ENCODE data around the gene VWA5B1.
"Not testable (repeated sequence)": the region's sequence is repeated elsewhere in the genome, so short reads cannot be mapped to it uniquely, and the experiment has no call there.

Gene VWA5B1, protein sequence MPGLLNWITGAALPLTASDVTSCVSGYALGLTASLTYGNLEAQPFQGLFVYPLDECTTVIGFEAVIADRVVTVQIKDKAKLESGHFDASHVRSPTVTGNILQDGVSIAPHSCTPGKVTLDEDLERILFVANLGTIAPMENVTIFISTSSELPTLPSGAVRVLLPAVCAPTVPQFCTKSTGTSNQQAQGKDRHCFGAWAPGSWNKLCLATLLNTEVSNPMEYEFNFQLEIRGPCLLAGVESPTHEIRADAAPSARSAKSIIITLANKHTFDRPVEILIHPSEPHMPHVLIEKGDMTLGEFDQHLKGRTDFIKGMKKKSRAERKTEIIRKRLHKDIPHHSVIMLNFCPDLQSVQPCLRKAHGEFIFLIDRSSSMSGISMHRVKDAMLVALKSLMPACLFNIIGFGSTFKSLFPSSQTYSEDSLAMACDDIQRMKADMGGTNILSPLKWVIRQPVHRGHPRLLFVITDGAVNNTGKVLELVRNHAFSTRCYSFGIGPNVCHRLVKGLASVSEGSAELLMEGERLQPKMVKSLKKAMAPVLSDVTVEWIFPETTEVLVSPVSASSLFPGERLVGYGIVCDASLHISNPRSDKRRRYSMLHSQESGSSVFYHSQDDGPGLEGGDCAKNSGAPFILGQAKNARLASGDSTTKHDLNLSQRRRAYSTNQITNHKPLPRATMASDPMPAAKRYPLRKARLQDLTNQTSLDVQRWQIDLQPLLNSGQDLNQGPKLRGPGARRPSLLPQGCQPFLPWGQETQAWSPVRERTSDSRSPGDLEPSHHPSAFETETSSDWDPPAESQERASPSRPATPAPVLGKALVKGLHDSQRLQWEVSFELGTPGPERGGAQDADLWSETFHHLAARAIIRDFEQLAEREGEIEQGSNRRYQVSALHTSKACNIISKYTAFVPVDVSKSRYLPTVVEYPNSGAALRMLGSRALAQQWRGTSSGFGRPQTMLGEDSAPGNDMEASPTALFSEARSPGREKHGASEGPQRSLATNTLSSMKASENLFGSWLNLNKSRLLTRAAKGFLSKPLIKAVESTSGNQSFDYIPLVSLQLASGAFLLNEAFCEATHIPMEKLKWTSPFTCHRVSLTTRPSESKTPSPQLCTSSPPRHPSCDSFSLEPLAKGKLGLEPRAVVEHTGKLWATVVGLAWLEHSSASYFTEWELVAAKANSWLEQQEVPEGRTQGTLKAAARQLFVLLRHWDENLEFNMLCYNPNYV
- total RNA-seq = 0 to 0.58 (median 0.16) reads per million in 3 experiments

- no peak for DNase-seq
Measured at GRCh38 chr1:20290624-20291597, at the start of gene VWA5B1. TSS of gene VWA5B1 (plus strand) at chr1:20290875. CDS start at chr1:20310602, 19,727 bp downstream.

DNA sequence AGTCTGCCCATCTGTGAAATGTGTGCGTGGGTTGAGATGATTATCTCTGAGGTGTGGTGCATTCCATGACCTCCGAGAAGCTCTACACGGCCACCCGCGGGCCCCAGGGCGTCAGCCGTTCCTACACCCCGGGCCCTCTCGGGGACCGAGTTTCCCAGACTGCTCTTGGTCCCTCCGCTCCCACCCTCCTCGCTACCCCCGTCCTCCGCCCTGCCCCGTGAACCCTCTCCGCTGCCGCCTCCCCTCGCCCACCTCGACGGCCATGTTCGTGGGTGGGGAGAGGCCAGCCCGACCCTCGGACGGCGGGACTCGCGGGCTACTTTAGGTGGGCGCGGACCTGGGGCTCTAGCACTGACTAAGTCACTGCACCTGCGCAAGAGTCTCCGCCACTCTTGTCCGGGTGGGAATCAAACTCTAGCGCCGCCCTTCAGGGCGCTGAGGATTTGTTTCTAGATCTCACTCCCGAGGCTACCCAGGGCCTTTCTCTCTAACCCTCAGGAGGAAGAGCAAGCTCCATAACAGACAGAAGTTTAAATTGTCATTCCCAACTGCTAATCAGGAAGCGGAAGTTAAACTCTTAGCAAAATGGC lies 47.7 kb upstream of the VWA5B1 start:
- no peak for DNase-seq

- DNase-seq = peak; percentile 19
Measured at GRCh38 chr1:20248971-20249612, 41.6 kb upstream of the VWA5B1 start.

GRCh38 chr1:20250340-20250989 lies 40.2 kb upstream of the VWA5B1 start:
- DNase-seq = no peak

- no peak for DNase-seq
Measured at GRCh38 chr1:20252587-20252986, 38.1 kb upstream of the VWA5B1 start.

DNA sequence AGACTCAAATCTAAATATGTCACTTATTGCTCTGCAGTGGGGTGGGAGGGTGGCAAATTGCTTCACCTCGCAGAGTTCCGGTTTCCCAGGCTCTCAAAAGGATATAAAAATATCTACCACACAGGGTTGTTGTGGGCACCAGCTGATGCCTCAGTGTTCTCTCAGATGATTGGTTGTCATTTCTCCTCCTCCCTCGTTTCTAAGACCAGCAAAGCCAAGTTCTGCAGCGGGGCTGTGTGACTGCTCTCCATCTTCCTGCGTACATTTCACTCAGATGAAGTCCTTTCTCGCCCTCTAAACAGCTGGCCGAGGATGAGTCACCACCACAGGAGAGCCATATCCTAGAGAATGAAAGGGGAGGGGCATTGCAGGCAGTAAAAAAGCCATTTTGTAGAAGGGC lies 35.0 kb upstream of the VWA5B1 start:
- DNase-seq = no peak

DNA sequence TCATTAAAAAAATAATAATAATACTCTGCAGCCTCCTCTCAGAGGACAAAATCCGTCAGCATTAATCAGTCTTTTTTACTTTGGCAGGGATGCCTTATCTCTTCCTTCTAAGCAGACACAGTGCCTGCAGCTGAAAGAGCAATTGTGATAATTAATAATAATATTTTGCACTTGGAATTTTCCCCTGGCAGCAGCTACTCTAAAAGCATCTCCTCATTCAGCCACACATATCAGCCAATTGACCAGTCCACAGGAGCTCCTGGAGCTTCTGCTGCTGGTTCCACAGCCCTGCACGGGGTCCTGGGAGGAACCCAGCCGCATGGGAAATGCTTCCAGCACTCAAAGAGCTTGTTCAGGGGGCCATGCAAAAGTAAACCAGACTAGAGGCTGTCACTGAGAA lies 31.0 kb upstream of the VWA5B1 start:
- no peak for DNase-seq

GRCh38 chr1:20261095-20261494 lies 29.6 kb upstream of the VWA5B1 start:
- DNase-seq = no peak

DNA sequence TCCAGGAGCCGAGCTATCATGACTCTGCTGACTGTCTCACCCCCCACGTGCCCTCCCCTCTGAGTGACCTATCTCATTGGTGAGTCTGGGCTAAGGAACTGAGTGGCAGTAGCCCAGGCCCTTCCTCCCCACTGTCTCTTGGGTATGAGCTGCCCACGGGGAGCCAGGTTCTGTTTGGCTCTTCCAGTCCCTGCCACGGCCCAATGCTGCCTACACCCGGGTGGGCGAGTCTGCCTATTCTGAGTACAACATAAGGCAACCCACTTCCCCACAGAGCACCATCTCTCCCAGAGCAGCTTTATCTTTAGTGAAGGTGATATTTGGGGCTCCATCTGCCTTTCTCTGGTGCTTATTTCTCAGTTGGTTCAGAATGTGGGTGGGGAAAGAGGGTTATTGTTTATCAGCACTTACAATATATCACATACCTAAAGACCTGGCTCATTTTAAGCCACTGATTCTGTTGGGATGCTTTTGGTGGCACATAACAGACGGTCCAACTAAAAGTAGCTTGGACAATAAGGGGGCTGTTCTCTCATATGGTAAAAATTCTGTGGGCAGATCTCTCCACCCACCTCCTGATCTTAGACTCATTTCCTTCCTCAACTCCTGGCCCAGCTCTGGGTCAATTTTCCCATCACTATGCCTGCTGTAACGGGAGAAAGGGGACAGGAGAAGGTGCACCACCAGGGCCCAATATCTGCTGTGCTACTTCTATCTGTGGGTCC lies 27.7 kb upstream of the VWA5B1 start:
- DNase-seq = no peak

DNA sequence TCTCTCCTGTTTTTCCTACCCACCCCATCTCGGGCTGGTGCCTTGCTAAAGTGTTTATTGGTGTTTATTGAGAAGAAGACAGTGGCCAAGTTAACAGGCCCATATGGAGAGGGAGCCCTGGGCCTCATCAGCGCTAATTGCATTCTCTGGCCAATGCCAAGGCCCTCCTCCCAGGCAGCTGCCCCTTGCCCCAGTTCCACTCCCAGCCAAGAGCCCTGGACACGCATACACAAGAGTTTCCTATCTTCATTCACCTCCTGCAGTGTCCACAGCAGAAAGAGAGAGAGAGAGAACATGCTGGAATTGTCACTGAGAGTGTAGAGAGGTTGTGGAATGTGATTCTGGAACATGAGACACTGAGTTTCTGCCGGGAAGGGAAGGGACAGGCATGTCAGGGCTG lies 25.4 kb upstream of the VWA5B1 start:
- DNase-seq = no peak

DNA sequence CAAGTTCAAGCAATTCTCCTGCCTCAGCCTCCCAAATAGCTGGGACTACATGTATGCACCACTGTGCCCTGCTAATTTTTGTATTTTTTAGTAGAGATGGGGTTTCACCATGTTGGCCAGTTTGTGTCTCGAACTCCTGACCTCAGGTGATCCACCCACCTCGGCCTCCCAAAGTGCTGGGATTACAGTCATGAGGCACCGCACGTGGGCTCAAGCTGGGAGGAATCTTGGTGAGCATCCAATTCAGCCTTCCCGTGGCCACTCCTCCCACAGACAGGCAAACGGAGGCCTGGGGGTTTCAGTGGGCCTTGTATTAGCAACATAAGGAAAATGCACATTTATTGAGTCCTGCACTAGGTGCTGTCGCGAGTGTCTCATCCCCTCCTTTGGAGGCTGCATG lies 24.5 kb upstream of the VWA5B1 start:
- no peak for DNase-seq

GRCh38 chr1:20266642-20267041 lies 24.0 kb upstream of the VWA5B1 start:
- DNase-seq = no peak

- no peak for DNase-seq
Measured at GRCh38 chr1:20271498-20272400, 18.9 kb upstream of the VWA5B1 start.

DNA sequence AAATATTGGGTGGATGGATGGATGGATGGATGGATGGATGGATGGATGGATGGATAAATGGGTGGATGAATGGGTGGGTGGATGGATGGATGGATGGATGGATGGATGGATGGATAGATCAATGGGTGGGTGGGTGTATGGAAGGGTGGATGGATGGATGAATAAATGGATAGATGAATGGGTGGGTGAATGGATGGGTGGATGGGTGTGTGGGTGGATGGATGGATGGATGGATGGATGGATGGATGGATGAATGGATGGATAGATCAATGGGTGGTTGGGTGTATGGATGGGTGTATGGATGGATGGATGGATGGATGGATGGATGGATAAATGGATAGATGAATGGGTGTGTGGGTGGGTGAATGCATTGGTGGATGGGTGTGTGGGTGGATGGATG lies 17.0 kb upstream of the VWA5B1 start:
- DNase-seq = not testable (repeated sequence)

DNA sequence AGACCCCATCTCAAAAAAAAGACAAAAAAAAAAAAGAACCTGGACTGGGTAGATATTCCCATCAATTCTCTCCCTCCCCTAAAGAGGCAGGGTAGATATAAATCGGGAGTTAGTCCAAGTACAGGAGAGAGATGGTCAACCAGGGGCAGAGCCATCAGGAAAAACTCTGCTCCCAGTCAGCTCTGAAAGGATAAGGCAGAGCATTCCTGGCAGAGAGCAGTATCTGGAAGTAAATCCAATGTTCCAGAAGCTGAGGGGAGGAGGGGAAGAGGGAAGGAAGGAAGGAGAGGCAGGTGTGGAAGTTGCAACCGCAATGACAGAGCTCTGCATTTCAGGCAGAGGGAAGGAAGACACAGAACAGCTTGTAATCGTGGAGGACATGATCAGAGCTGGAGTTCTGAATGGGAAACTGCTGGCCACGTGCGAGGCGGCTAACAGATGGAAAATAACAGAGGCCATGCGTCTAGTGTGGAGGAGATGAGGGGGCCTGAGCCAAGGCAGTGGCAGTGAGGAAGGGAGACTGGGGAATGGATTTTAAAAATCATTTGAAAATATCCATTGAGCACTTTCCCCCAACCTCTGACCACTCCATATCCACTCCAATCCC lies 15.3 kb upstream of the VWA5B1 start:
- no peak for DNase-seq

- no peak for DNase-seq
Measured at GRCh38 chr1:20276485-20277159, 14.1 kb upstream of the VWA5B1 start.

- no peak for DNase-seq
Measured at GRCh38 chr1:20278692-20279130, 12.0 kb upstream of the VWA5B1 start.
